Subcutaneous adipose tissue (tissue), 4 donors: ENCODE measurements around the gene IL17RA. TPM values are rescaled to one million over a fixed set of nuclear protein-coding genes. Genes with fewer than 3 reads are reported as not detected.

Source experiments
- total RNA-seq, 4 donors: library from RNA; depleted of rRNA; stranded (reverse); fragments of >200 nt; gene quantifications; one replicate each; pipeline ENCODE4 v1.1.0, GENCODE V29; 2016
- TF ChIP-seq, protein P1 (sequence below): fragments of 450-650 bp; IDR thresholded peaks from one replicate; pipeline ENCODE4 v1.5.1; 2016; ENCODE audit warnings: low read depth, mild to moderate bottlenecking, control low read depth, antibody characterized with exemption, moderate library complexity

Gene IL17RA
- total RNA-seq, 4 donors from 2014 or later = 17.9 to 30.3 (median 26.2) TPM

- TF ChIP-seq, protein P1, sequence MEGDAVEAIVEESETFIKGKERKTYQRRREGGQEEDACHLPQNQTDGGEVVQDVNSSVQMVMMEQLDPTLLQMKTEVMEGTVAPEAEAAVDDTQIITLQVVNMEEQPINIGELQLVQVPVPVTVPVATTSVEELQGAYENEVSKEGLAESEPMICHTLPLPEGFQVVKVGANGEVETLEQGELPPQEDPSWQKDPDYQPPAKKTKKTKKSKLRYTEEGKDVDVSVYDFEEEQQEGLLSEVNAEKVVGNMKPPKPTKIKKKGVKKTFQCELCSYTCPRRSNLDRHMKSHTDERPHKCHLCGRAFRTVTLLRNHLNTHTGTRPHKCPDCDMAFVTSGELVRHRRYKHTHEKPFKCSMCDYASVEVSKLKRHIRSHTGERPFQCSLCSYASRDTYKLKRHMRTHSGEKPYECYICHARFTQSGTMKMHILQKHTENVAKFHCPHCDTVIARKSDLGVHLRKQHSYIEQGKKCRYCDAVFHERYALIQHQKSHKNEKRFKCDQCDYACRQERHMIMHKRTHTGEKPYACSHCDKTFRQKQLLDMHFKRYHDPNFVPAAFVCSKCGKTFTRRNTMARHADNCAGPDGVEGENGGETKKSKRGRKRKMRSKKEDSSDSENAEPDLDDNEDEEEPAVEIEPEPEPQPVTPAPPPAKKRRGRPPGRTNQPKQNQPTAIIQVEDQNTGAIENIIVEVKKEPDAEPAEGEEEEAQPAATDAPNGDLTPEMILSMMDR = no peak
These were observed 73.4 kb downstream of the IL17RA start for GRCh38 chr22:17158176-17158567.

DNA sequence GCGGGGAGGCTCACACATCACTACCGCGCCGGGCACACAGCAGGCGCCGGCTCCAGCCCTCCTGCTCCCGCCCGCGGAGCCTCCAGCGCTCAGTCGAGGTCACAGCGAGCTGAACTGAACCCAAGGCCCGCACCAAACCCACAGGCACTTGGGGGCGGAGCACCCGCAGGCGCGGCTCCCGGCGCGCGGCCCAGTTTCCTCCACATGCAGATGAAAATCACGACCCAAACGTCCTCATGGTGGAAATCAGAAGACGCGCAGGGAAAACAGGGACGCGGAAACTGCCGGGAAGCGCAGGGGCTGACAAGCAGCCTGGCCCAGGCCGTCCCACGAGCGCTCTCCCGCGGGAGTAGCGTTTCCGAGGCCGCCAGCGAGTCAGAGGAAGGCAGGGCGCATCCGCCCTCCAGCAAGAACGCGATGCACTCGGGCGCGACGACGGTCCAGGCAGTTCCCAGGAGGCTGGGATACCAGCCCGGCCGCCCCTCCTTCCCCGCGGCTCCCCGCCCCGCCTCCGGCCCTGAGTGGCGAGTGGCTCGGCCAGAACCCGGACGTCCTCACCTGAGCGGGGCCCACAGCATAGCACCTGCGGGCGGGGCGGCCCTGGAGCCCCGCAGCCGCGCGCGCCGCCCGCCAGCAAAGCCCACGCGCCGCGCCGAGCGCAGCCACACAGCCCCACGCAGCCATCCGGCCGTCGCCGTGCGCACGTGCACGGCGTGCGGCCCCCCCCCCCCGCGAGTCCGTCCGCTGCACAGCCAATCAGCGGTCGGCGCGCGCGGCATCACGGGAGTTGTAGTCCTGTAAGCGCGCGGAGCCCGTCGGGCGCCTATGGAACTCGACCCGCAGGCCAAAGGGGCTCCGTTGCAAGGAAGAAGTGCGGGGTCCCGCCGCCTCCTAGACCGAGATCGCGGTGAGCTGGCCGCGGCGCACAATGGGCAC is 74.0 kb downstream of the IL17RA start, which contains the start of gene HDHD5:
TSS of gene HDHD5 (minus strand) at position 710 of the 936 bp plus-strand sequence. CDS start at position 684, 26 bp downstream.
- TF ChIP-seq, protein P1 = no peak

DNA sequence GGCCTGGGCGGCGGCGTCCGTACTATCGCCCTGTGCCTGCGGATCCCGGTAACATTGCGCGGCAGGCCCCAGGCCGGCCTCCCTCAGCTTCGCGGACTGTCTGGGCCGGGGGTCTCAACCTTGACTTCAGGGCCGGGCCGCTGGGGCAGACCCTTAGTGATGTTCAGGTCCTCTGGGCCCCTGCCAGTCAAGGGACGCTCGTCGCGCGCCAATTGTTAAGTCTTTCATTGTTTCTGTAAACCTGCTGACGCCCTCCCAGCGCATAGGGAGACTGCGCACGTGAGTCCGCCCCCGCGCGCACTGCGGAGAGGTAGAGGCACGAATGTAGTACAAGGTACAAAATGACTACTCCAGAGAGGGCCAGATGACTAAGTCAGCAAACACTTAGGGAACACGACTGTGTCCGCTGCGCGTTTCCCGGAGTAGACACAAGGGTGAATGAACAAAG is 74.7 kb downstream of the IL17RA start:
- TF ChIP-seq, protein P1 = no peak

GRCh38 chr22:17161991-17162390 is 77.2 kb downstream of the IL17RA start:
- TF ChIP-seq, protein P1 = no peak

GRCh38 chr22:17162731-17163130 is 77.9 kb downstream of the IL17RA start:
- TF ChIP-seq, protein P1 = no peak

DNA sequence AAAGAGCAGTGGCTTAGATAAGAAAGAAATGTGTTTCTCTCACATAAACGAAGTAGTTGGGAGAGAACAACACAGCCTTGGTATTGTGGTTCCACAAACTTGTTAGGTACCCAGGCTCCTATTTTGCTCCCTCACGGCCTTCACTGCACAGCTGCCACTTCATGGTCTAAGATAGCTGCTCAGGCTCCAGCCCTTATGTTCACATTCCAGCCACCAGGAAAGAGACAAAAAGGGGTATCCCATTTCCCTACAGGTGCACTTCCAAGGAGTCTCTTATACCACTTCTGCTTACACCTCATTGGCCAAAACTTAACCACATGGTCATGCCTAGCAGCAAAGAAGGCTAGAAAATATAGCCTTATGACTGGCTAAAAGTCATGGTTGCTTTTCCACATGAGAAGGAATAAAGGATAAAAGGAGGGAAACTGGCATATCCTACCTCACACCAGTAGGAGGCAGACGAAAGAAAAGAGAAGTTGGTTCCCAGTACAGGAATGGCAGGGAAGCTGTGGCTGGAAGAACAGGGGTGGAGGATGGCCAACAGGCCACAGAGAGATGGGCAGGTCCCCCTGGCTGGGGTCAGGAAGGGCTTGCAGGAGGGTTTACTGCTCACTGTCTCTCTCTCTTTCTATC is 79.7 kb downstream of the IL17RA start:
- TF ChIP-seq, protein P1 = no peak

Other genes with a start within 250 kb of the IL17RA start
- not detected for gene GAB4, start 76.8 kb upstream of the IL17RA start, total RNA-seq
- gene TMEM121B, start 36.4 kb downstream of the IL17RA start, total RNA-seq = 1 to 10 TPM in 1 of 4 donors, under 1 TPM in 3; 0.51 to 1.7 (median 0.85) TPM
- 10 to 100 TPM; 23.0 to 73.1 (median 41.7) TPM for gene HDHD5, start 74.3 kb downstream of the IL17RA start, total RNA-seq
- 100 to 1,000 TPM in 1 of 4 donors, 10 to 100 TPM in 3; 10.2 to 198 (median 24.3) TPM for gene ADA2, start 134.4 kb downstream of the IL17RA start, total RNA-seq